SKM-1 treated with dmso at 0.1 percent for 144 hours (cell line): ENCODE results near the gene KCNN1.
"Not testable (repeated sequence)": the region's sequence is repeated elsewhere in the genome, so short reads cannot be mapped to it uniquely, and the experiment has no call there.

Experiments
- DNase-seq: peaks from one replicate; lab custom pipeline; 2025; ENCODE audit not compliant: unreplicated experiment; lab: John Stamatoyannopoulos, UW

KCNN1 gene

GRCh38 chr19:18021121-18021755, 54.3 kb downstream of the KCNN1 start:
- DNase-seq, result no peak

- no peak for DNase-seq
Measured at GRCh38 chr19:18023622-18024251, 56.8 kb downstream of the KCNN1 start.

GRCh38 chr19:18027151-18027550, 60.2 kb downstream of the KCNN1 start:
- DNase-seq, result no peak

- no peak for DNase-seq
Measured at GRCh38 chr19:18029617-18030338, 62.9 kb downstream of the KCNN1 start.

GRCh38 chr19:18031401-18031800, 64.5 kb downstream of the KCNN1 start:
- DNase-seq, result not testable (repeated sequence)

- not testable (repeated sequence) for DNase-seq
Measured at GRCh38 chr19:18032102-18032501, 65.2 kb downstream of the KCNN1 start.

GRCh38 chr19:18041054-18041453, 74.1 kb downstream of the KCNN1 start:
- no peak for DNase-seq

GRCh38 chr19:18043676-18044075, 76.8 kb downstream of the KCNN1 start:
- no peak for DNase-seq

GRCh38 chr19:18044825-18045304, 78.0 kb downstream of the KCNN1 start:
- peak; percentile 87 for DNase-seq

GRCh38 chr19:18045307-18046050, 78.6 kb downstream of the KCNN1 start:
- DNase-seq, result no peak

- no peak for DNase-seq
Measured at GRCh38 chr19:18046059-18046718, 79.3 kb downstream of the KCNN1 start.

GRCh38 chr19:18049385-18049784, 82.5 kb downstream of the KCNN1 start:
- no peak for DNase-seq
